ENCODE data around the gene FAM219B.
"Not testable (repeated sequence)": the region's sequence is repeated elsewhere in the genome, so short reads cannot be mapped to it uniquely, and the experiment has no call there.

Gene FAM219B

GRCh38 chr15:74902295-74903075 is 4.2 kb downstream of the FAM219B start:
- DNase-seq, result no peak

GRCh38 chr15:74901612-74902063 is 5.0 kb downstream of the FAM219B start:
- peak; percentile 65 for DNase-seq

DNA sequence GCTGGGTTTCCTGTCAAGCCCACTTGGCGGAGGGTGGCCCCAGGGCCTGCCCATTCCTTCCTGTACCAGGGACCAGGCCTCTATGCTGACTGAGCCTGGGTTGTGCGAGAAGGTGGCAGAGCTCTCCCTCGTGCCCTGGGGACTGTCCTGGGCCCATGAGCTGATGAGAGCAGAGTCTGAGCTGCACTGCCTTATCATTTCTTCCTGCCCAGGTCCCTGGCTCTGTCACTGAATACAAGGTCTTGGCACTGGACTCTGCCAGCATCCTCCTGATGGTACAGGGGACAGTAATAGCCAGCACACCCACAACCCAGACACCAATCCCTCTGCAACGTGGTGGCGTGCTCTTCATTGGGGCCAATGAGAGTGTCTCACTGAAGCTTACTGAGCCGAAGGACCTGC is 9.3 kb downstream of the FAM219B start:
- no peak for DNase-seq

GRCh38 chr15:74896316-74896715 is 10.3 kb downstream of the FAM219B start:
- no peak for DNase-seq

DNA sequence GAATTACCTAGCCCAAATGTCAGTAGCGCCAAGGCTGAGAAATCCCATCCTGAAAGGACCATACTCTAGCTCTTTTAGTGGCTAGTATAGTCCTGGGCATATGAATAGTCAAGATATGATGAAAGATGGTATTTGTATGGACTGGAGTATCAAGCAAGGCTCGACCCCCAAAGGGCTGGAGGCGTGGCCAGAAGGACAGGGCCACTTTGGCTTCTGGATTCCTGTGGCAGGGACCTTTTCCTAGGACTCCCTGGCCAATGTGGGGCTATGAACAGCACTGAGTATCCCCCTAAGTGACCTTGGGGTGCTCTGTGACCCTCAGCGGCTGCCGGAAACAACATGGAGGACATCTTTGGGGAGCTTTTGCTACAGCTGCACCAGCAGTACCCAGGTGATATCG is 10.8 kb downstream of the FAM219B start:
- no peak for DNase-seq

GRCh38 chr15:74894383-74894782 is 12.3 kb downstream of the FAM219B start:
- not testable (repeated sequence) for DNase-seq

DNA sequence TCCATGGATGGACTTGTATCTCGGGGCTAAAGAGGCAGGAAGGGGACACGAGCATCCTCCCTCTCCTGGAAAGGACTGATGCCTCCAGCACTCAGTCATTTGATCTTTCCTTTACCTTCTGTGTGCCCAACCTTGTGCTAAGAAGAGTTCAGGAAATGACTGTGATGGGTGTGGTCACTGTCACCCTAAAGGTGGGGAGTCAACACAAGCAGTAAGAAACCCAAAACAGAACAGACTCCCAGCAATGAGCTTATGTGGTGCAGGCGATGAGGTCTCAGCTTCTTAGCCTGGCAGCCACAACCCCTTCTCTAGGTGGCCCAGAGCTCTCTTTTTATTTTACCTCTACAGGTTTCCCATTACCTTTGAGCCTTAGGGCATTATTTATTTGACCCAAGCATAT is 13.0 kb downstream of the FAM219B start:
- no peak for DNase-seq

GRCh38 chr15:74892931-74893330 is 13.7 kb downstream of the FAM219B start:
- DNase-seq, result no peak

GRCh38 chr15:74892313-74892712 is 14.3 kb downstream of the FAM219B start:
- DNase-seq, result no peak

DNA sequence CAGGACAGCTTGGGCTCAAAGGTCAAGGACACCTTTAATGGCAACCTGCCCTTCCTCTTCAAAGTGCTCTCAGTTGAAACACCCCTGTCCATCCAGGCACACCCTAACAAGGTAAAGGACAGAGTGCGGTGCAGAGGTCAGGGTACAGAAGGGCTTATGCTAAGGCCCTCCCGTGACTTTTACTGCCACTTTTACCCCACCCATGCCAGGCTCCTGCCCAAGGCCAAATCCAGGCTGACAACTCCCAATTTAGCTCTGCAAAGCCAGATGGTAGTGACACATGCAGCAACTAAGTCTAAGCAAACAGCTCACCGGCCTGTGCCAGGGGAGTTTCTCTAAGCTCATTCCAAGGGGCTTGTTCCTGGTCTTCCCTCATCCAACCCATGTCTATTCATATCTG is 15.2 kb downstream of the FAM219B start:
- DNase-seq, result no peak

GRCh38 chr15:74890665-74890960 is 16.0 kb downstream of the FAM219B start:
- DNase-seq, result no peak

GRCh38 chr15:74889883-74890664 is 16.6 kb downstream of the FAM219B start, which contains the start of gene MPI:
TSS of gene MPI (plus strand) at chr15:74890042. CDS start at chr15:74890074, 32 bp downstream.
- DNase-seq, result peak; percentile 86

- DNase-seq, result no peak
These were observed 17.2 kb downstream of the FAM219B start for GRCh38 chr15:74889390-74889882.

DNA sequence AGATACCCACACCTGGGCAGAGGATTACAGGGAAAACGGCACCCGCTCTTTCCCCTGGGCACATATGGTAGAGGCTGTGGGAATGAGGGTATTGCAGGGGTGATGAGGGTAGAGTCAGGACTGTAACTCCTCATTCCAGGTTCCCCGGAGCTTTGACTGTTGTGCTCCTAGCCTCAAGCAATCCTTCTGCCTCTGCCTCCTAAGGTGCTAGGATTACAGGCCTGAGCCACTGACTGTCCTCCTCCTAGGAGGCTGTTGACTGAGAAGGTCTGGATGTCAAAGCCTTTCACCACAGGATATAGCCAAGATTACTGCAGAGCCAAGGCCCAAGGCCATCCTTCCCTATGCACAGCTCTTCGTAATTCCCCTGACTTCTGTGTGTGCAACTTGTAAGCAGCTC is 17.9 kb downstream of the FAM219B start:
- no peak for DNase-seq

DNA sequence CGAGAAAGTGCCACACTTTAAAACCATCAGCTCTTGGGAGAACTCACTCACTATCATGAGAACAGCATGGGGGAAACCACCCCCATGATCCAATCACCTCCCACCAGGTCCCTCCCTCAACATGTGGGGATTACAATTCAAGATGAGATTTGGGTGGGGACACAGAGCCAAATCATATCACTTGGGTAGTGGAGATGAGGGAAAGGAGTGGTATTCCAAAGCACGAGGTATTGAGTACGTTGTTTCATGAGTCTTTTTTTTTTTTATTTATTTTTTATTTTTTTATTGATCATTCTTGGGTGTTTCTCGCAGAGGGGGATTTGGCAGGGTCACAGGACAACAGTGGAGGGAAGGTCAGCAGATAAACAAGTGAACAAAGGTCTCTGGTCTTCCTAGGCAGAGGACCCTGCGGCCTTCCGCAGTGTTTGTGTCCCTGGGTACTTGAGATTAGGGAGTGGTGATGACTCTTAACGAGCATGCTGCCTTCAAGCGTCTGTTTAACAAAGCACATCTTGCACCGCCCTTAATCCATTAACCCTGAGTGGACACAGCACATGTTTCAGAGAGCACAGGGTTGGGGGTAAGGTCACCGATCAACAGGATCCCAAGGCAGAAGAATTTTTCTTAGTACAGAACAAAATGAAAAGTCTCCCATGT is 19.0 kb downstream of the FAM219B start:
- not testable (repeated sequence) for DNase-seq

DNA sequence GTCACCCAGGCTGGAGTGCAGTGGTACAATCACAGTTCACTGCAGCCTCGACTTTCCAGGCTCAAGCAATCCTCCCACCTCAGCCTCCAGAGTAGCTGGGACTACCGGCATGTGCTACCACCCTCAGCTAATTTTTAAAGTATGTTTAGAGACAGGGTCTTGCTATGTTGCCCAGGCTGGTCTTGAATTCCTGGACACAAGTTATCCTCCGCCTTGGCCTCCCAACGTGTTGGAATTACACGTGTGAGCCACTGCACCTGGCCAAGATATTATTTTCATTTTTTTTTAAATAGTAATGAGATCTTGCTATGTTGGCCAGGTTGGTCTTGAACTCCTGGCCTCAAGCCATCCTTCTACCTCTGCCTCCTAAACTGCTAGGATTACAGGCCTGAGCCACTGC is 21.2 kb downstream of the FAM219B start:
- DNase-seq, result no peak

GRCh38 chr15:74884428-74885223 is 22.0 kb downstream of the FAM219B start:
- no peak for DNase-seq

DNA sequence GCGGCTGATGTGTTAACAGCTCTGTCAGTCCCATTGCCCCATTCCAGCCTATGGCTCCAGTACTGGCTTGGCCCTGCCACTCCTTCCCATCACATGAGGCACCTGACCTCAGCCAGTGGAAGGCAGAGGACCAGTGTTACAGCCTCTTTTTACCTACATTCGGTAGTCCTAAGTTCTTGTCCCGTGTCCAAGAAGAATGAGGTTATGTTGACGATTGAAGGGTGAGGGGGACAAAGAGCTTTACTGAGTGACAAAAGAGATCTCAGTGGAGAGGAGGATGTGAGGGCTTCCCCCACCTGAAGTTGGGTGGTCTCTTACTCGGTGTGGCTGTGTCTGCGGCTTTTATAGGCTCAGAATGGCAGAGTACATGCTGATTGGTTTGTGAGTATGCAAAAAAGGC is 24.1 kb downstream of the FAM219B start:
- DNase-seq, result no peak

DNA sequence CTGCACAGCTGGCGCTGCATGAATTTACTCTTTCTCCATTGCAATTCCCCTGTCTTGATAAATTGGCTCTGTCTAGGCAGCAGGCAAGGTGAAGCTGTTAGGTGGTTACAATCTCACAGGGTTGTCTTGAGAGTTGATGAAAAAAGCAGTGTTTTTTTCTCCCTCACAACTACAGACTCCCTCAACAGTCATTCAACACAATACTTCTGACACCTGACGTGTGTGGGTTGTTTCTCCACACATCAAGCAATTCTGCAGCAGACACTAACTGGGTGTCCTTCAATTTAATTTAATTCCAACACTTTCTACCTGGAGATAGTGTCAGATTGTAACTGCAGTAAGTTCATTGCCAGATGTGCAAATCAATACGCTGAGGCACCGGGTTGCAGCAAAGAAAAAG is 28.4 kb downstream of the FAM219B start:
- DNase-seq, result no peak

DNA sequence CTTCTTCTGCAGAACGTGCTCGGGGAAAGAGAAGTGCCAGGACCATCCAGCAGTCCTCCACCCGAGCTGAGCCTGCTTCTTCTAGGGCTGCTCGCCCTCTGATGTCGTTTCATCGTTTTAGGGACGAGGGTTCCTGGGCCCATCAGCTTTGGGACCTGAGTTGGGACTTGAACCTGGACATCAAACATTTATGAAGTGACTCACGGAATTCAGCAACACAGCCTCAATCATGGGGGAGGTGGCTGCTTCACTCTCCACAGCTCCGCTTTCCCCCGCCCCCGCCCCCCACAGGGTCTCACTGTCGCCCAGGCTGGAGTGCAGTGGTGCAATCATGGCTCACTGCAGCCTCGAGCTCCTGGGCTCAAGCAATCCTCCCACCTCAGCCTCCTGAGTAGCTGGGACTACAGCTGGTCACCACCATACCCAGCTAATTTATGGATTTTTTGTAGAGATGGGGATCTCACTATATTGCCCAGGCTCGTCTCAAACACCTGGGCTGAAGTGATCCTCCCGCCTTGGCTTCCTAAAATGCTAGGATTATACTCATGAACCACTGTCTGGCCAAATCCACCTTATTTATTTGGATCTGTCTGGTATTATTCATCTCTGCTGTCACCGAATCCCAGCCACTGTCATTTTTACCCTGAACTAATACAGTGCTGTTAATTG is 32.8 kb downstream of the FAM219B start:
- DNase-seq, result no peak

DNA sequence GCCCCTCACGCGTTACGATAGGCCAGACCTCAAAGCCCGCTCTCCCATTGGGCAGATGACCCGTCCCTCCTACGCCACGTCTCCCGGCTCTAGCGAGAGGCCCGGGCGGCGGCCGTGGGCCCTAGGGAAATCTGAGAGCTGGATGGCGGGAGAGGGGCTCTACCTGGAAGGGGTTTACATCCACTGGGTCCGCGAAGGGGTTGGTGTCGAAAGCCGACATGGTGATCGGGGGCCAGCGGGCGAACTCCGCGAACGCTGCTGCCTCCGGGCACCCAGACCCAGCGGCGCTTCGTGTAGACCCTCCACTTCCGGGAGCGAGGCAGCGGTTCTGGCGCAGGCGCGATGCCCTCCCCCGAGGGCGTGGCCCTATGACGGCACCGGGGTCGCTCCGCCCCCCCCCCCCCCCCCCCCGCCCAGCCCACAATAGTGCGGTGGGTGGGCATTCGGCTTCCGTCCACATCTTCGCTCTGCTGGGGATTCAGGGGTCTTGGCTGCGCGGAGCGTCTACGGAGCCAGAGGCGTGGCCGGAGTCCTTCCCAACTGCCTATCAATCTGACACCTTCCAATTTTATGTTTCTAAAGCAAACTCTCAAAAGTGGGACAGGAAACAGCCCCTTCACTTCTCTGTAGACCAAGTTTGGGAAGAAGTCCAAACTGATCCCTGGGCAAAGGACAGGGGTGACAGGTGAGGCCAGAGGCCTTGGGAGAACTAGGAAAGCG is 33.5 kb downstream of the FAM219B start, which contains the start of gene SCAMP2:
TSS of gene SCAMP2 (minus strand) at position 330 of the 720 bp plus-strand sequence. CDS start at position 220, 110 bp downstream.
- DNase-seq, result peak; percentile 86
